Stimulated activated CD8-positive, alpha-beta memory T cell treated with anti-CD3 and anti-CD28 coated beads, Interleukin-4, amount 100 ng/mL, for 24 hours (primary cell): ENCODE data around the gene GAS2L2.

Experiments
- DNase-seq: peaks from one replicate; pipeline ENCODE4 v3.0.0-alpha.2; 2020; ENCODE audit warnings: low read depth

GAS2L2 gene

GRCh38 chr17:35745749-35746320 is 7.2 kb downstream of the GAS2L2 start:
- DNase-seq: no peak

GRCh38 chr17:35745246-35745645 is 7.8 kb downstream of the GAS2L2 start:
- no peak for DNase-seq

- no peak for DNase-seq
Observed at GRCh38 chr17:35744830-35745229, 8.2 kb downstream of the GAS2L2 start.

DNA sequence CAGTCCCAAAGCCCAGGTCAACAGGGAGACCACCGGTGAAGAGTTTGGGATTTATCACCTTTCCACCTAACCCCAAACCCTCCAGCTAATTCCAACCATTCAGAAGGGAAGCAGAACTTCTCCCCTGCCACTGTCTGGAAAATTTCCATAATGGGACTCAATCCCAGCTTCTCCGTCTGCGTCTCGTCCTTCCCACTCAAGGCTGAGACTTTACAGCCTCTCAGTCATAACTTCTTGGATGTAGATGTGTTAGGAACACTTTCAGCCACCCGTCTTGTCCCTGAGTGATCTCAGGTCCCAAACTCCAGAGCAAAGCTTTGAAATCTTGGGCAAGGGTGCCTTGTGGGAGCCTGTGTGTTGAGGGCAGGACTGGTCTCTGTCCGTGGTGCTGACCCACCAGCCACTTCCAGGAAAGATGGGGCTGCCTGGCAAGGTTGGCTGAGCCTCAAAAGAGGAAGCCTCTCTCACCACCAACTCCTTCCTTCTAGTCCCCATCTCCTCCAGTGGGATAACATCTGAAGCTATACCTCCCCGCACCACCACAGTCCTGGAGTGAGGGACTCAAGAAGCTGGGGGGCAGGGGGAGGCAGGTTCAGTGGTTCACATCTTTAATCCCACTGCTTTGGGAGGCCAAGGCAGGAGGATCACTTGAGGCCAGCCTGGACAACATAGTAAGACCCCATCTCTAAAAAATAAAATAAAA is 9.3 kb downstream of the GAS2L2 start:
- DNase-seq: no peak

GRCh38 chr17:35742896-35743477 is 10.1 kb downstream of the GAS2L2 start:
- no peak for DNase-seq

DNA sequence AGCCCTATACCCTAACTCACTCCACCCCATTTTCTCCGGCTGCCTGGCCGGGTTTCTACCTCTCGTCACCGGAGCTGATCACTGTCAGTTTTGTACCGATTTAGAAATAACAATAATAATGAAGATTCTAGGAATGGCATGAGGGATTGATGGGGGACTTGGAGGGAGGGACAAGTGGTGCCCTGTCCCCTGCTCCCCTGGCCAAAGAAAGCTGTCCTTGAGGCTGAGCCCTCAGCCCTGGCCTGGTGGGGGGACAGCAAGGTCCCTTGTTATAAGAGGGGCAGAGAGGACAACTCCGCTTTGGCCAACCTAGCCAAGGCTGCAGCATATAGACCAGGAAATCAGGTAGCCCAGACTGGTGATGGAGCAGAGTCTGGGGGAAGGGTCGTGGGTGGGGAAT is 10.5 kb downstream of the GAS2L2 start:
- DNase-seq: no peak

GRCh38 chr17:35740997-35741931 is 11.8 kb downstream of the GAS2L2 start:
- no peak for DNase-seq

- no peak for DNase-seq
Observed at GRCh38 chr17:35740216-35740615, 12.8 kb downstream of the GAS2L2 start.

GRCh38 chr17:35738519-35739133 is 14.4 kb downstream of the GAS2L2 start:
- no peak for DNase-seq

GRCh38 chr17:35736236-35736635 is 16.8 kb downstream of the GAS2L2 start:
- DNase-seq: no peak

DNA sequence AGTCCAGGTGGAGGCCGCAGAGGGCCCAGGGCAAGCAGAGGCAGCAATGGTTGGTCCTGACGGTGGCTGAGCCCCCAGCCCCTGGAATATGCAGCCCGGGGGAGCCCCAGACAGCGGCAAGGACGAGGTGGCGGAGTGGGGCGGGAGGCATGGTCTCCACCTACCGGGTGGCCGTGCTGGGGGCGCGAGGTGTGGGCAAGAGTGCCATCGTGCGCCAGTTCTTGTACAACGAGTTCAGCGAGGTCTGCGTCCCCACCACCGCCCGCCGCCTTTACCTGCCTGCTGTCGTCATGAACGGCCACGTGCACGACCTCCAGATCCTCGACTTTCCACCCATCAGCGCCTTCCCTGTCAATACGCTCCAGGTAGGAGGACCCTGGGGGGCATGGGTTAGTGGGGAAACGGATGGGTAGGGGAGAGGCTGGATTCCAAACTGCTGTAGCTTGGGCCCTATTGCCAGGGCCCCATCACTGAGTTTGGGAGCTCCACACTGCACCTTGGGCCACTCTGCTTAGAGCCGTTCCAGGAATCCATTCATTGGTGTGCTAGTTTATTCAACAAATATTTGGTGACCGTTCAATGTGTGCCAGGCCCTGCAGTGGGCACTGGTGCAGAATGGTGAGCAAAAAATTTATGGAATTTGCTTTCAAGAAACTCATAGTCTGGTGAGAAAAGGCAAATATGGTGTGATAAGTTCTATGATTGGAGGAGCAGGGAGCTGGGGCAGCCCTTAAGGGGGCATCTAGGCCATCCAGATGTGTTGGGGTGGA is 17.8 kb downstream of the GAS2L2 start:
- no peak for DNase-seq

DNA sequence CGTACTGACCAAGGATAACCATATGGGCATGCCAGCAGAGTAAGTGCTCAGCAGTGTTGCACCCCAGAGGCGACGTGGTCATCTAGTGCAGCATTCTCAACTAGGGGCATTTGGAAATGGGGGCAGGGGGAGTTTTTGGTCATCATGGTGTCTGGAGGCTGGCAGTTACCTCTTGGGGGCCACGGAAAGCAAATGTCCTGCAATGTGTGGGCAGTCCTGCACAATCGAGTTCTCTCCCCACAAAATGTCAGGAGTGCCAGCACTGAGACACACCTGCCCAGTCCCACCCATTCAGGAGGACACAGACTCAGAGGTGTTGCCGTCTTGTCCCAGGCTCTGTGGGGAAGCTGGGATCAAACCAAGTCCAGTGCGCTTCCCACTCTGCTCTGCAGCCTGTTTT is 18.6 kb downstream of the GAS2L2 start:
- no peak for DNase-seq

GRCh38 chr17:35733366-35733765 is 19.7 kb downstream of the GAS2L2 start:
- DNase-seq: no peak

DNA sequence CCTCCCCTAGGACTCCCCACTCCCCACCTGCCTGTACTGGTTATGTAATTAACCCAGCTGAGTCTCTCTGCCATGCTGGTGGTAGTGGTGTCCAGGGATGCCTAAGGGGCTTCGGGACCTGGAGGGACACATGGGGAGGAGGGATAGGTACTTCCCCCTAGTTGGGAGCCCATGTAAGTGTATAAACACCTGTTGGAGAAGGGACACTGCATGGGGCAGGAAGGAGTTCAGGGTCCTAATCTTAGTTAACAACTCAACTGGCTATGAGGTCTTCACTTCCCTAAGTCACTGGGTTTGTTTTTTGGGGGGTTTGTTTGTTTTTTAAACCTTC is 20.3 kb downstream of the GAS2L2 start:
- no peak for DNase-seq

- no peak for DNase-seq
Observed at GRCh38 chr17:35731917-35732805, 20.9 kb downstream of the GAS2L2 start.

DNA sequence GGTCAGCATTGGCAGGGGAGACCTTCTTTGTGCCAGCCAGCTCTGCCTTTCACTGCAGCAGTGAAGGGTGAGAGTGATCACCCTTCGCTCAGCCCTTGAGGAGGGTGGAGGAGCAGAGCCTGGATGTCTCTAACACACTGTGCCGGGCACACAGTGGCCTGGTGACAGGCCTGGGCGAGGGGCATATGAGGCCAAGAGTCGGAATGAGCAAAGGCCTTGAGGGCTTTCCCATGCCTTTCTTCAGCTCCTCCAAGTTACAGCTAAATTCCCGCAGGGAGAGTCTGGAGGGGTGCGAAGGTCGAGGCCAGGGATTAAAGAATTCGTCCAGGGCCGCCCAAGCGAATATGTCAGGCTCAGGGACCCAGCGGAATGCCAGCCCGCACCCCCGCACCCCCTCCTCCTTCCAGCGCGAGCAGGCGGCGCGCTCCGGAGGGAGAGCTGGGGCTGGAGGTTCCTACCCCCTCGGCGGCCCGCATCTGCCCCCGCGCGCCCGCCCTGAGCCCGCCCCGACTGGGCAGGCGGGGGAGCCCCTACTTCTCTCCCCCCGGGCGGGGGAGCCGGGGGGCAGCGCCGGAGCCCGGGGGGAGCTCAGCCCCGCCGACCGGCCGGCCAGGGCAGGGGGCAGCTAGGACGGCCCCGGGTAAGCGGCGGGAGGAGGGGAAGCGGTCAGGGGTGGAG is 21.7 kb downstream of the GAS2L2 start, which contains the start of gene RASL10B:
RASL10B (plus strand) TSS at position 401 of the 678 bp plus-strand sequence. CDS start 3,546 bp downstream, outside the sequence.
- DNase-seq: peak; percentile 39

- no peak for DNase-seq
Observed at GRCh38 chr17:35730400-35731005, 22.5 kb downstream of the GAS2L2 start.

DNA sequence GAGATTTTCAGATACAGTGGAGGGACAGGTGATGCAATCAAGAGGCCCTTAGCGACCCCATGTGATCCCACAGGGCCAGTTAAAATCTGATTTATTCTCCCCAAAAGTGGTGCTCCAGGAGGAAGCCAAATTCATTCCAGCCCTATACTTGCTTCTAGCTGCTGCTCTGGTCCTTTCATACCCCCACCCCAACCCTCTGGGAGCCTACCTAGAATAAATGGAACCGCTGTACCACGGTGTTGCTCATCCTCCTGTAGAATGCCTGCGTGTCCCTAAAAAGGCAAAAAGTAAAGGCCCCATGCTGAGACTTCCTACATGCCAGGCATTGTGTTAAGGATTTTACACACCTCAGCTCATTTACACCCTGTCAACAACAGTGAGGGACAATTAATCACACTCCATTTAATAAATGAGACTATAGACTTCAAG is 23.6 kb downstream of the GAS2L2 start:
- DNase-seq: no peak

DNA sequence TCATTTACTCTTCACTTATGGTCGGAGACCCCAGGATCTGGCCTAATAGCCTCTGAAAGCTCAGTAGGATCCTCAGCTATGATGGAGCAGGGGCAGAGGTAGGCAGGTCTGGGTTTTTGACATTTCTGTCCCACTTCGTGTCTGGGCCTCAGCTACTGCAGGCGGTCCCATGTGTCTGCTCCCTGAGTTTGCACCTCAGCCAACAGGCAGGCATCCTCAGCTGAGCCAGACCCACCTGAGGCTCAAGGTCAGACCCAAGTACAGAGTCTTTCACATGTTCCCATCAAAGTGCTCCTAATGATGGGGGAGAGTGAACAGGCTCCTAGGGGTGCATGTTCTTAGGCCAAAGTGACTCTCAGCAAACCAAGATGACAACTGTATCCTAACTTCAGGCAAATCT is 24.5 kb downstream of the GAS2L2 start:
- DNase-seq: no peak
